GM12875 (cell line): ENCODE results near the gene SOX6.

Experiments used
- H3K4me3 ChIP-seq: one replicate; pipeline ENCODE4 v1.5.1; 2011; ENCODE audit warnings: low read depth, low read length, control low read depth
- TF ChIP-seq, protein P1 (sequence below): IDR thresholded peaks from 2 replicates; pipeline ENCODE4 v1.5.1; 2011; ENCODE audit warnings: low read depth, mild to moderate bottlenecking, control low read depth, inconsistent platforms, low read length, moderate library complexity, borderline replicate concordance; ENCODE audit not compliant: insufficient read depth

Gene SOX6

DNA sequence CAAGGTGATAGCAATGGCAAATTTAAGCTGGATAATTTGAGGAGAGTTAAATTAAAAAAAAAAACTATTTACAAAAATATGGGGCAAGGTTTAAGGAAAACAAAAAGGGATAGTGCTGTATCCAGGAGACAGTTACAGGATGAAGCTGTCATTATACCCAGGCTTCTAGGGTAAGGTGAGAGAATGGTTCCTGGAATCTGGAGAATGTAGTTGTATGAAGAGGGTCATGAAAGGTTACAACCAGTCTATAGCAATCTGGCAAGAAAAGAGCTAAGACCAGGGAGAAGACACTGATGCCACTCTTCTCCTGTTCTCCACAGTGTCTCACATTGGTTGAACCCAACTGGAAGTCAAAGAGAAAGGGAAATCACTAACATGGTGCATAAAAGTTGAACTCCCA, 144.9 kb downstream of the SOX6 start:
- TF ChIP-seq, protein P1, sequence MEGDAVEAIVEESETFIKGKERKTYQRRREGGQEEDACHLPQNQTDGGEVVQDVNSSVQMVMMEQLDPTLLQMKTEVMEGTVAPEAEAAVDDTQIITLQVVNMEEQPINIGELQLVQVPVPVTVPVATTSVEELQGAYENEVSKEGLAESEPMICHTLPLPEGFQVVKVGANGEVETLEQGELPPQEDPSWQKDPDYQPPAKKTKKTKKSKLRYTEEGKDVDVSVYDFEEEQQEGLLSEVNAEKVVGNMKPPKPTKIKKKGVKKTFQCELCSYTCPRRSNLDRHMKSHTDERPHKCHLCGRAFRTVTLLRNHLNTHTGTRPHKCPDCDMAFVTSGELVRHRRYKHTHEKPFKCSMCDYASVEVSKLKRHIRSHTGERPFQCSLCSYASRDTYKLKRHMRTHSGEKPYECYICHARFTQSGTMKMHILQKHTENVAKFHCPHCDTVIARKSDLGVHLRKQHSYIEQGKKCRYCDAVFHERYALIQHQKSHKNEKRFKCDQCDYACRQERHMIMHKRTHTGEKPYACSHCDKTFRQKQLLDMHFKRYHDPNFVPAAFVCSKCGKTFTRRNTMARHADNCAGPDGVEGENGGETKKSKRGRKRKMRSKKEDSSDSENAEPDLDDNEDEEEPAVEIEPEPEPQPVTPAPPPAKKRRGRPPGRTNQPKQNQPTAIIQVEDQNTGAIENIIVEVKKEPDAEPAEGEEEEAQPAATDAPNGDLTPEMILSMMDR, result no peak

DNA sequence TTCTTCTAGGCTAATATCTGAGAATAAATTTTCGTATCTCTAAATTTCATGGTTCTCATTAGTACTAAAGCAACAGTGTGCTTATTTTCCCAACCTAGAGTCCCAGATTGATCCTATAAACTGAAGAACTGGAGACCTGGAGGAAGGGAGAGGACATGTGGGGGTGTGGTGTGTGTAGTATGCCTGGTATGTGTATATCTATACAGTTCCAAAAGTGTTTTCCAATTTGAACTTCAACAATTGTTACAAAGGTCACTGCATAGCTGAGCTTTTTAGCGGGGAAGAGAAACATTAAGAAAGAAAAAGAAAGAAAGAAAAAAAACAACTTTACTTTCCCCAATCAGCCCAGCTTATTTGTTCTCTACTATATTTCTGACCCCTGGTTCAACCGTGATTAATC, 152.1 kb downstream of the SOX6 start:
- H3K4me3 ChIP-seq, result no peak overlapping the region
- TF ChIP-seq, protein P1, result no peak

More for the DNA sequence above, 144.9 kb downstream of the SOX6 start:
- H3K4me3 ChIP-seq, result no peak overlapping the region

DNA sequence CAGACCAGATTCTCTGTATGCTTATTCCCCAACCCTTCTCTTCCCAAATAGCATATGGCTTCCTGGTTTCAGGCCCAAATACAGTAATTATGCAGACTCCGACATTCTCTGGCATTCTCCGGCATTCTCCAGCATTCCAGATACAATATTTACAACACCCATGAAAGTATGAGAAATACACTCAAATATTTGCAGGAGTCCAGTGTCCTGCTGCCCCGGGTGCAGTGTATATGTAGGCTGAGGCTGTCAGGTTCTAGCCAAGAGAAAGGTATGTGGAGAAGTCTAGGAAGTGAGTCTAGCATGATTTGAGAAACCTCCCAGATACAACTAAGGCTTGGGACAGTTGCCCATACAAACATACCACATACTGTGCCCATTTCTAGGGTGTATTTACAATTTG, 160.7 kb downstream of the SOX6 start:
- H3K4me3 ChIP-seq, result no peak overlapping the region
- TF ChIP-seq, protein P1, result no peak

DNA sequence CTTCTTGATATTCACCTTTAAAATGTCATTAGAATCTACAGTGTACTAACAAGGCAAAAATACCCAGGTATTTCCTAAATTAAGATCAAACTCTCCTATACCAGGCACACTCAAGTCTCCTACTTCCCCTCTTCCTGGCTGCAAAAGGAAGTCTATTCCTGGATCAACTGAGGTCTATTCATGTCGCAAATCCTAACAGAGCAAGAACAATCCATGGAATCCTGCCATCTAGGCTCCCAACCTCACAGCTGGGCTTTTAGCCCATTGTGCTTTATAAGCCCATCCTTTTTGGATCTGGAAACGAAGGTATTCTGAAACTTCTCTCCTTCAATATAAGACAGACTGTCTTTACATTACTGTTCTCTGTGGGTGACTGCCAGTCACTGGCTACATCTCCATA, 161.8 kb downstream of the SOX6 start:
- H3K4me3 ChIP-seq, result no peak overlapping the region
- TF ChIP-seq, protein P1, result no peak

DNA sequence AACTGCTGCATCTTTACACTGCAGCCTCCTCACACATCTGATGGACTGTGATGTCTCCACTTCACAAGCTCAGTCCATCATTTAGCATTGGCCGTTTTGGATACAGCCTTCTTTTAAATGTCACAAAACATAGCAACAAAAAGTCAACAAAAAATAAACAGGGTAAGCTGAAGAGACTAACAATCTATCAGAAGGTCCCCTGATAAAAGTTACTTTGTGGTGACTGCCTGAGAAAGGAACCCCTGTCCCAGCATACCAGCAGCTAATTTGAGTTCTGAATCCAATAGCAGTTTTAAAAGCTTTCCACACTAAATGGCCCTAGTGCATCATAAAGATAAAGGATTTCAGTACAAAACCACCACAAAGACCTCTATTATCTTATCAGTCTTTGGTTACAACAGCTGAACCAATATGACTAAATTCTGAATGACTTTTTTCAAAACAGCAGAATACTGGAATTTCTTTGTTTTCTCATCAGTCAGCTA, 162.4 kb downstream of the SOX6 start:
- TF ChIP-seq, protein P1, result no peak
- no peak overlapping the region for H3K4me3 ChIP-seq

DNA sequence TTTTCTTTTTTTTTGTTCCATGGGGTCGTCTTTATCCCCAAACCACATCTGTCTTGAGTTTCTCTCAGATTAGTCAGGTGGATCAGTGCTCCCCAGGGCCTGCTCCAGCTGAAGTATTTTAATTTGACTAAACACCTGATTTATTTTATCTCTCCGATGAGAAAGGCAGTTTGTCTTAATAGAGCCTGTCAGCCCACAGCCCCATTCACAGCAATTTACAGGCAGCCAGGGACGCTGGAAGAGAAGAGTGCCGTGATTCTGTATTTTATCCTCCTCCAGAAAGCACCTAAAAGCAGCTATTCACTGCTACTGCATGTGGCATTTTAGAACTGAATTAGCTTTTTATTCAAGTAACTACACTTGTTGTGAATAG, 164.5 kb downstream of the SOX6 start:
- TF ChIP-seq, protein P1, result no peak
- no peak overlapping the region for H3K4me3 ChIP-seq

DNA sequence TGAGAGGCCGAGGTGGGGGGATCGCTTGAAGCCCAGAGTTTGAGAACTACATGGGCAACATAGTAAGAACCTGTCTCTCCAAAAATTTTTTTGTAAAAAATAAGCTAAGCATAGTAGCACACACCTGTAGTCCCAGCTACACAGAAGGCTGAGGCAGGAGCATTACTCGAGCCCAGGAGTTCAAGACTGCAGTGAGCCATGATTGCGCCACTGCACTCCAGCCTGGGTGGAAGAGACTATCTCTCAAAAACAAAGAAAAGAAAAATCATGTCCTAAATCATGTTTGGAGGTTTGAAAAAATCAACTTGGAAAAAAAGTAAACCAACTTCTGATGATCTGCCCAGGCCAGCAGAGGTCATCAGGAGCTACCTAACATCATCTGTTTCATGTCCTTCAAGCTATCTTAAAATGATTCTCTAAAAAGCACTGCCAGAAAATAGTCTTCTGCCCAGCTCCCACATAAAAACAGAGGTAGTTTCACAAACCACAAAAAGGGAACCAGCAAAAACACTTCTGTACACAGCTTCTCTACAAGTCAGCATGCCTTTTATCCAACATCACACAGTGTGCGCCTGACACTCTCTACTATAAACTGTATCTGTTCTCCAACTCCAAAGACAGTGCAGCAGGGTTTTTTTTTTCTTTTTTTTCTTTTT, 165.0 kb downstream of the SOX6 start:
- TF ChIP-seq, protein P1, result no peak
- H3K4me3 ChIP-seq, result no peak overlapping the region
